ENCODE measurements around the gene HSD17B8.

The HSD17B8 gene

GRCh38 chr6:33251395-33252012 is 47.0 kb downstream of the HSD17B8 start:
- no peak overlapping the region for H3K4me3 ChIP-seq (ENCODE audit: low read depth in 1 of 2, low read length in 2 of 2)
- H3K9me3 ChIP-seq (ENCODE audit: control insufficient read depth in 1 of 2, low read length in 2 of 2) = no peaks in the 10 kb centered on the region
- H3K27ac ChIP-seq (ENCODE audit: low read length) = no peak overlapping the region
- peaks cover 8 to 16% of the 10 kb centered on the region in 2 donors for H3K36me3 ChIP-seq (ENCODE audit: control insufficient read depth in 1 of 2, insufficient read depth in 2 of 2, low read length in 2 of 2)
- H3K27me3 ChIP-seq (ENCODE audit: low read depth, low read length) = no peaks in the 10 kb centered on the region
- peaks cover 10 to 25% of the 10 kb centered on the region in 2 donors for H3K4me1 ChIP-seq (ENCODE audit: control insufficient read depth in 1 of 2, insufficient read depth in 2 of 2, low read length in 2 of 2)

DNA sequence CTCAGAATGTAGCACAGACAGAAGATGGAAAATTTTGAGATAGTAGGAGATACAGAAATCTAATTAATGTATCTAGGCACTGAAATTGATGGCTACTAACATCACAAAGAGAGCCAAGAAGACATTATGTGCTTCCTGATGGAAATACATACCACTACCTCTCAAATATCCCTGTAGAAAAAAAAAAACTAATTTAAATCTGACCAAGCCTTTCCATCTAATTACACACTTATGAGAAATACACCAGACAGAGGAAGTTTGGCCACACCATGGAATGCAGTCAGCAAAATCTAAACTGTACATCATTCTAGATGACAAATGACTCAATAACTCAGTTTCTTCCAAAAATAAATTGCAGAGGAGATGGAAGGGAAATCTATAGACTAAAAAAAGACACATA is 48.3 kb downstream of the HSD17B8 start:
- Histone ChIP-seq H3K27me3 (ENCODE audit: low read depth, low read length) (no peaks in the 10 kb centered on the region), H3K27ac (ENCODE audit: low read length) (no peak overlapping the region), H3K36me3 (ENCODE audit: control insufficient read depth in 1 of 2, insufficient read depth in 2 of 2, low read length in 2 of 2) (peaks cover 8 to 16% of the 10 kb centered on the region in 2 donors), H3K4me3 (ENCODE audit: low read depth in 1 of 2, low read length in 2 of 2) (no peak overlapping the region), H3K4me1 (ENCODE audit: control insufficient read depth in 1 of 2, insufficient read depth in 2 of 2, low read length in 2 of 2) (peaks cover 10 to 25% of the 10 kb centered on the region in 2 donors), H3K9me3 (ENCODE audit: control insufficient read depth in 1 of 2, low read length in 2 of 2) (no peaks in the 10 kb centered on the region)

- Histone ChIP-seq H3K4me1 (ENCODE audit: control insufficient read depth in 1 of 2, insufficient read depth in 2 of 2, low read length in 2 of 2) (peaks cover 5 to 12% of the 10 kb centered on the region in 2 donors), H3K27ac (ENCODE audit: low read length) (no peak overlapping the region), H3K4me3 (ENCODE audit: low read depth in 1 of 2, low read length in 2 of 2) (no peak overlapping the region), H3K27me3 (ENCODE audit: low read depth, low read length) (no peaks in the 10 kb centered on the region), H3K36me3 (ENCODE audit: control insufficient read depth in 1 of 2, insufficient read depth in 2 of 2, low read length in 2 of 2) (peaks cover 16 to 24% of the 10 kb centered on the region in 2 donors), H3K9me3 (ENCODE audit: control insufficient read depth in 1 of 2, low read length in 2 of 2) (no peaks in the 10 kb centered on the region)
Observed at GRCh38 chr6:33254591-33254990, 50.1 kb downstream of the HSD17B8 start.
